OCI-LY7 (cell line): Measurements from ENCODE around the gene CBS. TPM values are rescaled to one million over a fixed set of nuclear protein-coding genes. Genes with fewer than 3 reads are reported as not detected.

ENCODE experiments used
- BruUV-seq: library from RNA; stranded (reverse); fragments of 400-500 nt; replicated peaks from 2 replicates; lab custom pipeline; 2021; lab: Mats Ljungman, UMichigan
- CTCF ChIA-PET: fragments of 300-600 bp; sonication (Branson Sonifier 250); formaldehyde crosslinking; loops from one replicate; lab custom pipeline; 2022; ENCODE audit warnings: antibody characterized with exemption; ENCODE audit not compliant: unreplicated experiment; lab: Charles Lee
- POLR2A ChIA-PET: fragments of 300-600 bp; sonication (Branson Sonifier 250); formaldehyde crosslinking; loops from one replicate; lab custom pipeline; 2022; ENCODE audit warnings: antibody characterized with exemption; lab: Charles Lee
- DNase-seq: peaks from one replicate; pipeline ENCODE4 v3.0.0-alpha.2; 2015; ENCODE audit warnings: low spot score
- H2AFZ ChIP-seq: fragments of 200-600 bp; sonication (generic), shearing (Covaris generic); 2 replicates; pipeline ENCODE4 v1.6.1; 2014; ENCODE audit warnings: mild to moderate bottlenecking, antibody characterized with exemption, low read length, moderate library complexity
- H3K27ac ChIP-seq: fragments of 200-600 bp; sonication (generic); 2 replicates; pipeline ENCODE4 v1.5.1; 2014; ENCODE audit warnings: mixed run types, low read depth, mild to moderate bottlenecking, moderate library complexity, low read length, inconsistent platforms; ENCODE audit not compliant: poor library complexity, severe bottlenecking
- H3K36me3 ChIP-seq: fragments of 200-600 bp; sonication (generic); 2 replicates; pipeline ENCODE4 v1.6.1; 2014; ENCODE audit warnings: mild to moderate bottlenecking, antibody characterized with exemption, low read length, moderate library complexity, mixed read lengths; ENCODE audit not compliant: insufficient read depth
- H3K4me1 ChIP-seq: fragments of 200-600 bp; sonication (generic); 2 replicates; pipeline ENCODE4 v1.5.1; 2014; ENCODE audit warnings: mild to moderate bottlenecking, low read length; ENCODE audit not compliant: insufficient read depth, poor library complexity, severe bottlenecking
- H3K4me2 ChIP-seq: fragments of 200-600 bp; sonication (generic); 2 replicates; pipeline ENCODE4 v1.6.1; 2014; ENCODE audit warnings: mild to moderate bottlenecking, low read length
- H3K4me3 ChIP-seq: fragments of 200-600 bp; sonication (generic); 2 replicates; pipeline ENCODE4 v1.5.1; 2014; ENCODE audit warnings: mild to moderate bottlenecking, low read depth, low read length; ENCODE audit not compliant: poor library complexity, severe bottlenecking
- H3K79me2 ChIP-seq: fragments of 200-600 bp; sonication (generic); 2 replicates; pipeline ENCODE4 v1.6.1; 2016; ENCODE audit warnings: low read depth, mild to moderate bottlenecking, low read length, moderate library complexity, mixed read lengths; ENCODE audit not compliant: insufficient read depth
- H3K9me2 ChIP-seq: fragments of 200-600 bp; sonication (generic); 2 replicates; pipeline ENCODE4 v1.6.1; 2016; ENCODE audit warnings: mild to moderate bottlenecking, low read length, mixed read lengths; ENCODE audit not compliant: insufficient read depth
- H3K9me3 ChIP-seq: fragments of 200-600 bp; sonication (generic); 2 replicates; pipeline ENCODE4 v1.6.1; 2014; ENCODE audit warnings: mild to moderate bottlenecking, mixed run types, low read length, mixed read lengths
- H4K20me1 ChIP-seq: fragments of 200-600 bp; sonication (generic); 2 replicates; pipeline ENCODE4 v1.6.1; 2014; ENCODE audit warnings: mild to moderate bottlenecking, antibody characterized with exemption, low read length, moderate library complexity, mixed read lengths; ENCODE audit not compliant: insufficient read depth
- CTCF ChIP-seq: fragments of 200-600 bp; sonication (generic); conservative IDR thresholded peaks from 2 replicates; pipeline ENCODE4 v1.5.1; 2014; ENCODE audit warnings: mild to moderate bottlenecking, antibody characterized with exemption, low read length, moderate library complexity, mixed read lengths
- EZH2phosphoT487 ChIP-seq: fragments of 200-600 bp; sonication (generic); IDR thresholded peaks from 2 replicates; pipeline ENCODE4 v1.6.1; 2018; ENCODE audit warnings: low read depth, borderline replicate concordance, mild to moderate bottlenecking, mixed run types, antibody characterized with exemption, low read length, moderate library complexity, mixed read lengths
- intact Hi-C: fragments of 100-400 bp; cut with micrococcal nuclease; formaldehyde crosslinking; loops from one replicate; pipeline ENCODE4 v1.10.0; 2022; ENCODE audit not compliant: unreplicated experiment
- total RNA-seq, 2 experiments: library from RNA; depleted of rRNA in 1 of 2; stranded (reverse); fragments of >200 nt in 1 of 2; shearing (Covaris generic) in 1 of 2; gene quantifications; 2 replicates each; pipeline ENCODE4 v1.2.3, GENCODE V29; 2014 to 2022

Gene CBS
- total RNA-seq, 2 experiments from 2014 or later, result 263 to 436 TPM

- intact Hi-C loops, result no loop called here
- Histone ChIP-seq H4K20me1 (no peaks in the 10 kb centered on the region), H3K27ac (no peak overlapping the region), H3K36me3 (peaks cover 36% of the 10 kb centered on the region), H3K4me1 (no peaks in the 10 kb centered on the region), H3K79me2 (no peaks in the 10 kb centered on the region), H2AFZ (no peak overlapping the region), H3K9me2 (no peaks in the 10 kb centered on the region), H3K9me3 (no peaks in the 10 kb centered on the region), H3K4me3 (no peak overlapping the region), H3K4me2 (no peak overlapping the region)
- TF ChIP-seq EZH2phosphoT487 (no peak), CTCF (no peak)
- ChIA-PET CTCF (no interaction called here), POLR2A (interaction anchor here (1.3 kb wide), 1 partner anchor 19 kb away, joined by 3 read pairs; no protein-coding TSS in a partner anchor)
- no TSS peak for BruUV-seq
- no peak for DNase-seq
These were observed 40.8 kb downstream of the CBS start for GRCh38 chr21:43034826-43035225.

- Histone ChIP-seq H3K27ac (no peak overlapping the region), H3K4me1 (no peaks in the 10 kb centered on the region), H3K9me3 (no peaks in the 10 kb centered on the region), H2AFZ (no peak overlapping the region), H3K79me2 (no peaks in the 10 kb centered on the region), H3K36me3 (peaks cover 42% of the 10 kb centered on the region), H3K4me2 (no peak overlapping the region), H4K20me1 (no peaks in the 10 kb centered on the region), H3K4me3 (no peak overlapping the region), H3K9me2 (no peaks in the 10 kb centered on the region)
- TF ChIP-seq EZH2phosphoT487, result no peak
- DNase-seq, result no peak
- intact Hi-C loops, result no loop called here
- CTCF ChIA-PET, result no interaction called here
- BruUV-seq, result no TSS peak
- POLR2A ChIA-PET, result interaction anchor here (0.6 to 1.3 kb wide), 3 partner anchors 18 to 601 kb away, joined by 3 read pairs; no protein-coding TSS in a partner anchor
These were observed 41.5 kb downstream of the CBS start for GRCh38 chr21:43034101-43034500.

GRCh38 chr21:43031121-43031619 lies 44.5 kb downstream of the CBS start:
- H2AFZ ChIP-seq, result no peak overlapping the region
- CTCF ChIA-PET, result no interaction called here
- DNase-seq, result no peak
- no peak for TF ChIP-seq CTCF
- no peak for TF ChIP-seq EZH2phosphoT487
- H3K79me2 ChIP-seq, result no peaks in the 10 kb centered on the region
- no TSS peak for BruUV-seq
- peaks cover 62% of the 10 kb centered on the region for H3K36me3 ChIP-seq
- POLR2A ChIA-PET, result no interaction called here
- no peak overlapping the region for H3K27ac ChIP-seq
- no peaks in the 10 kb centered on the region for H3K9me3 ChIP-seq
- H3K4me2 ChIP-seq, result no peak overlapping the region
- no peaks in the 10 kb centered on the region for H4K20me1 ChIP-seq
- intact Hi-C loops, result no loop called here
- no peaks in the 10 kb centered on the region for H3K9me2 ChIP-seq
- no peaks in the 10 kb centered on the region for H3K4me1 ChIP-seq
- H3K4me3 ChIP-seq, result no peak overlapping the region
